Stimulated activated CD4-positive, alpha-beta T cell treated with anti-CD3 and anti-CD28 coated beads, Interleukin-4, amount 100 ng/mL, for 1 hour (primary cell): ENCODE data around the gene SERPINE1.
A peak's percentile ranks its signal among the peaks of the same experiment; 100 is the strongest.
"Not testable (repeated sequence)": the region's sequence is repeated elsewhere in the genome, so short reads cannot be mapped to it uniquely, and the experiment has no call there.

Experiments used
- DNase-seq: peaks from one replicate; pipeline ENCODE4 v3.0.0-alpha.2; 2020

The SERPINE1 gene

DNA sequence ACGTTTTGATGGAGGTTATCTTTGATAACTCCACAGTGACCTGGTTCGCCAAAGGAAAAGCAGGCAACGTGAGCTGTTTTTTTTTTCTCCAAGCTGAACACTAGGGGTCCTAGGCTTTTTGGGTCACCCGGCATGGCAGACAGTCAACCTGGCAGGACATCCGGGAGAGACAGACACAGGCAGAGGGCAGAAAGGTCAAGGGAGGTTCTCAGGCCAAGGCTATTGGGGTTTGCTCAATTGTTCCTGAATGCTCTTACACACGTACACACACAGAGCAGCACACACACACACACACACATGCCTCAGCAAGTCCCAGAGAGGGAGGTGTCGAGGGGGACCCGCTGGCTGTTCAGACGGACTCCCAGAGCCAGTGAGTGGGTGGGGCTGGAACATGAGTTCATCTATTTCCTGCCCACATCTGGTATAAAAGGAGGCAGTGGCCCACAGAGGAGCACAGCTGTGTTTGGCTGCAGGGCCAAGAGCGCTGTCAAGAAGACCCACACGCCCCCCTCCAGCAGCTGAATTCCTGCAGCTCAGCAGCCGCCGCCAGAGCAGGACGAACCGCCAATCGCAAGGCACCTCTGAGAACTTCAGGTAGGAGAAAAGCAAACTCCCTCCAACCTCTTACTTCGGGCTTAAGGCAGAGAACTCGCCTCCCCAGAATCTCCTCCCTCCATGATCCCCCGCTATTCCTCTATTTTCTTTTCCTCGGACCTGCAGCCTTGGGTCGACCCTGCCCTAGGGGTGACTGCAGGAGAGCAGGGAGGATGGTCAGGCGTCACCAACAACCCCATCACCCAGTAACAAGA, at the start of gene SERPINE1:
SERPINE1 (plus strand) TSS at position 454 of the 809 bp plus-strand sequence. CDS start 1,290 bp downstream, outside the sequence.
- DNase-seq = peak; percentile 9

DNA sequence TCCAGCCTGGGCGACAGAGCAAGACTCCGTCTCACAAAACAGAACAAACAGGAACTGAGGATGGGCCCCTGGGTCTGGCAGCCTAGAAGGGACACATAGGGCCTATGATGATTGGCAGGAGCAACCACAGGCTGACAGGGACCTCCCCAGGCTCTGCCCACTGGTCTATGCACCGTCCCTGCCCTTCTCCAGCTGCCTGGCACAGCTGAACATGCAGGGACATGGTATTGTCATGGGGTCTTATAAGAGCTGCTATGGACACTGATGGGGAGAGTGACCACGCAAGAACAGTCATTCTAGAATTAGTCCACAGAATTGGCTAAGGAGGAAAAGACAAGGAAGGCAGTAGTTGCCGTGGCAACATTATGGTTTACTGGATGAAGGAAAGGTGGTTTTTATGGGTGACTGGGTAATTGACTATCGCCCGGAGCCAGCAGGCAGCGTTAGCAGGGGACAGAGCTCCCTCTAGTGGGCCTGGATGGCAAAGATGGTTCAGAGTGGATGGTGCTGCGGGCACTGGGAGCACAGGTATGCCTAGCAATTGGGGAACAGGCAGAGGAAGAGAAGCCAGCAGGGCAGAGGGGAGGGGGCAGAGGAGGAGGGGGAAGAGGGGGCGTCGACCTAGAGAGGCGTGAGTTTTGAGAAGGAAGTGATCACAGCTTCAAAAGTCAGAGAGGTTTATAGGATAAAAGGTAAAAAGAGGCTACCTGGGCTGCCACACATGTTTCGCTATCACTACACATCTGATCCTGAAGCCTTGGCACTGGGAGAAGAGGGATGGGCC, 49.4 kb upstream of the SERPINE1 start:
- peak; percentile 83 for DNase-seq

- no peak for DNase-seq
These were observed 45.5 kb upstream of the SERPINE1 start for GRCh38 chr7:101081432-101081831.

DNA sequence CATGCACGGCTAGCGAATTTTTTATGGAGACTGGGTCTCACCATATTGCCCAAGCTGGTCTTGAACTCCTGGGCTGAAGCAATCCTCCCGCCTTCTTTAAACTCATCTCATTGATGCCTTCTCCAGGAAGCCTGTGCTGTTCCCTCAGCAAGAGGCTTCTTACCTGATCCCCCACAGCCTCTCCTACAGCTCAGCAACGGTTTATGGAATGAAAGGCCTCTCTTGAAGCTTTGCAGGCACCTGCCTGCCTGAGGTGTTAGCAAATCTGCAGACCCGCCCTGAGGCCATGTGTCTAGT, 42.1 kb upstream of the SERPINE1 start:
- DNase-seq = no peak

GRCh38 chr7:101085162-101085964, 41.5 kb upstream of the SERPINE1 start, which contains the start of gene TRIM56:
TSS of gene TRIM56 (plus strand) at chr7:101085481. CDS start at chr7:101087313, 1,832 bp downstream.
- DNase-seq = peak; percentile 71

- no peak for DNase-seq
These were observed 39.4 kb upstream of the SERPINE1 start for GRCh38 chr7:101087334-101088068.

DNA sequence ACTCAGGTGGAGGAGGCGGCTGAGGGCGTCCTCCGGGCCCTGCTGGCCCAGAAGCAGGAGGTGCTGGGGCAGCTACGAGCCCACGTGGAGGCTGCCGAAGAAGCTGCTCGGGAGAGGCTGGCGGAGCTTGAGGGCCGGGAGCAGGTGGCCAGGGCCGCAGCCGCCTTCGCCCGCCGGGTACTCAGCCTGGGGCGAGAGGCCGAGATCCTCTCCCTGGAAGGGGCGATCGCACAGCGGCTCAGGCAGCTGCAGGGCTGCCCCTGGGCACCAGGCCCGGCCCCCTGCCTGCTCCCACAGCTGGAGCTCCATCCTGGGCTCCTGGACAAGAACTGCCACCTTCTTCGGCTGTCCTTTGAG, 38.9 kb upstream of the SERPINE1 start:
- DNase-seq = no peak

GRCh38 chr7:101088858-101089529, 37.9 kb upstream of the SERPINE1 start:
- no peak for DNase-seq

DNA sequence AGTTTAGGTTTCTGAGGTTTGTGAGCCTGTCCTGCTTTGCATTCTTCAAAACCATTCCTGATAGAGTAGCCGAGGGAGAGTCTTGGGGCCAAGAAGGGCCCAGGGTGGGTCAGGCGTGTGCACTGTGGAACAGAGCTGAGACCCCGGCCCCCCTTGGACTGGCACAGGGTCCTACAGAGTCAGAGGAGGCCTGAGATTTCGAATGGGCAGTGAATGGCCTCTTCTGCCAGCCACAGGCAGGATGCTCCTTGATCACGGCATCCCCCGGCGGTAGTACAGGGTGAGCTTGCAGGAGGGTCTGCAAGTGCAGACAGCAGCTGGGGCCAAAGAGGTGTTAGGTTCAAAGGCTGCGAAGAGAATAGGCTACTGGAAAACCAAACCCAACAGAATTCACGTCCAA, 37.0 kb upstream of the SERPINE1 start:
- no peak for DNase-seq

DNA sequence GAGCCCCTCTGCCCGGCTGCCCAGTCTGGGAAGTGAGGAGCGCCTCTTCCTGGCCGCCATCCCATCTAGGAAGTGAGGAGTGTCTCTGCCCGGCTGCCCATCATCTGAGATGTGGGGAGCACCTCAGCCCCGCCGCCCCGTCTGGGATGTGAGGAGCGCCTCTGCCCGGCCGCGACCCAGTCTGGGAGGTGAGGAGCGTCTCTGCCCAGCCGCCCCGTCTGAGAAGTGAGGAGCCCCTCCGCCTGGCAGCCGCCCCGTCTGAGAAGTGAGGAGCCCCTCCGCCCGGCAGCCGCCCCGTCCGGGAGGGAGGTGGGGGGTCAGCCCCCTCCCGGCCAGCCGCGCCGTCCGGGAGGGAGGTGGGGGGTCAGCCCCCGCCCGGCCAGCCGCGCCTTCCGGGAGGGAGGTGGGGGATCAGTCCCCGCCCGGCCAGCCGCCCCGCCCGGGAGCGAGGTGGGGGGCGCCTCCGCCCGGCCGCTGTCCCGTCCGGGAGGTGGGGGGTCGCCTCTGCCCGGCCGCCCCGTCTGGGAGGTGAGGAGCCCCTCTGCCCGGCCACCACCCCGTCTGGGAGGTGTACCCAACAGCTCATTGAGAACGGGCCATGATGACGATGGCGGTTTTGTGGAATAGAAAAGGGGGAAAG, 34.5 kb upstream of the SERPINE1 start:
- DNase-seq = not testable (repeated sequence)

- no peak for DNase-seq
These were observed 33.0 kb upstream of the SERPINE1 start for GRCh38 chr7:101093906-101094305.

DNA sequence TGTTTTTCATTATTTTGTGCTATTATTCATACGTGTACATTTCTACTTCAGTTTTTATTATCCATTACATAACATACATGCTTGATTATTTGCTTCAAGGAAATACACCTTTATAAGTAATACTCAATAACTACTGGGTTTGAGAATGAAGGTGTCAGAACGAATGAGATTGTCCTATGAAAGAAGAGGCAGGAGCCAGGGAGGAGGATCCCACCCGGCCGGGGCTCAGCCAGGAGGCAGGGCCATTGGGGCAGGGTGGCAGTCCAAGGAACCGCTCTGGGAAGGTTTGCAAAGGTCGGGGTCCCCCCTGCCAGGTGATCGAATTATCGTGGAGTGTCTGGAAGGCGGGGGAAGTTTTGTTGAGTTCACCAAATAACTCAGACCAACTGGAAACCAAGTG, 32.5 kb upstream of the SERPINE1 start:
- no peak for DNase-seq

GRCh38 chr7:101094791-101095375, 32.0 kb upstream of the SERPINE1 start:
- peak; percentile 25 for DNase-seq

DNA sequence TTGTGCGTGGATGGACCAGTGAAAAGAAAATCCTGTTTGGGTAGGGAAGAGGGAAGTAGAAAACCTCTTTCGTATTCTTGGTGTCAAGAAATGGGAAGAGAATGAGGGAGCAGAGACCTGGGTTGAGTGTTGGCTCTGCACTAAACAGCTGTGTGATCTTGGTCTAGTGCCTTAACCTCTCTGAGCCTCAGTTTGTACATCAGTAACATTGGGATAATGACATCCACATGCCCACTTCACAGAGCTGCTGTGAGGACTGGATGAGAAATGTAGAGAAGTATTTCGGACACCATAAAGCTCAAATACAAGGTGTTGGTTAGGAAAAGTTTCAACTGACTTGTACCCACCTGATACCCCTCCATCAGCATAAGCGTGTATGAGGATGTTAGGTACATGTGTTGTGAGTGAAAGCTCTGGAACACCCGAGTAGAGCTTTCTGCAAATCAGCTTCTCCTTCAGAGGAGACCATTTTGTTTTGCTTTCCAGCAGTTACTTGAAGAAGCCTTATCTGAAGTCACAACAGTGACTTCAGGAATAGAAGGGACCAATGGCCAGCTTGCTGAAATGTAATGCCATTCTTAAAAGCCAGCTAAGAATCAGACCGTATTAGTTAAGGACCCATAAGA, 30.5 kb upstream of the SERPINE1 start:
- no peak for DNase-seq

DNA sequence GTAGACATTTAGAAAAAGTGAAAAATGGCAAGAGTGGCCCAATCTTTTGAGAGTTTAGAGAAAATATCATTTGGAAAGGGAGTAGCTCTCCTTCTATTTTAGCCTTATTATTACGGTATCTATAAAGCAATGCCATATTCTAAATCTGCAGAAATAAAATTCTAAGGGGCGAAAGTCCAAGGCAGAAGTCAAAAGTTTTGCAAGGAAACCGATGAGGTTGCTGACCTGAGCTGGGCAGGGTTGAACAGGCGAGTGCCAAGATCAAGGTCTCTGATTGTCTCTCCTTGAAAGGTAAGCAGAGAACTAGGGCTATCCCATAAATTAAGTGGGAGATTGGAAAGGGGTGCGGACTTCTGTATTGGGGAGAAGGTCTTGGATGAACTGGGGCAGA, 30.0 kb upstream of the SERPINE1 start:
- no peak for DNase-seq

DNA sequence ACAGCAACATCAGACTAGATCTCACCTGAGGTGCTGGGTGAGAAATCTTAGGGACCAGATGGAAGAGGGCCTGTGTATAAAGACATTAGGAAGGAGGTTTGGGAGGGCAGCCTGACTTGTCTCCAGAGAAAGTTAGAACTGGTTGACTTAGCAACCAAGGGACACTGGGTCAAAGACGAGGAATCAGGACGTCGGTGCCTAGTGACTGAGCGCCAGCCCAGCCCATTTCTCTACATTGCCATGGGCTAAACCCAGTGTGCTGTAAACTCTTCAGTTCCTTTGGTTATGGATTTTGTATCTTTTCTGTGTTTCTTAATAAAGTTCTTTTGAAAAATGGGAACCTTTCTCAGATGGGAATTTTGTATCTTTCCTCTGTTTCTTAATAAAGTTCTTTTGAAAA, 29.3 kb upstream of the SERPINE1 start:
- DNase-seq = no peak

GRCh38 chr7:101099969-101100781, 26.7 kb upstream of the SERPINE1 start:
- peak; percentile 69 for DNase-seq

DNA sequence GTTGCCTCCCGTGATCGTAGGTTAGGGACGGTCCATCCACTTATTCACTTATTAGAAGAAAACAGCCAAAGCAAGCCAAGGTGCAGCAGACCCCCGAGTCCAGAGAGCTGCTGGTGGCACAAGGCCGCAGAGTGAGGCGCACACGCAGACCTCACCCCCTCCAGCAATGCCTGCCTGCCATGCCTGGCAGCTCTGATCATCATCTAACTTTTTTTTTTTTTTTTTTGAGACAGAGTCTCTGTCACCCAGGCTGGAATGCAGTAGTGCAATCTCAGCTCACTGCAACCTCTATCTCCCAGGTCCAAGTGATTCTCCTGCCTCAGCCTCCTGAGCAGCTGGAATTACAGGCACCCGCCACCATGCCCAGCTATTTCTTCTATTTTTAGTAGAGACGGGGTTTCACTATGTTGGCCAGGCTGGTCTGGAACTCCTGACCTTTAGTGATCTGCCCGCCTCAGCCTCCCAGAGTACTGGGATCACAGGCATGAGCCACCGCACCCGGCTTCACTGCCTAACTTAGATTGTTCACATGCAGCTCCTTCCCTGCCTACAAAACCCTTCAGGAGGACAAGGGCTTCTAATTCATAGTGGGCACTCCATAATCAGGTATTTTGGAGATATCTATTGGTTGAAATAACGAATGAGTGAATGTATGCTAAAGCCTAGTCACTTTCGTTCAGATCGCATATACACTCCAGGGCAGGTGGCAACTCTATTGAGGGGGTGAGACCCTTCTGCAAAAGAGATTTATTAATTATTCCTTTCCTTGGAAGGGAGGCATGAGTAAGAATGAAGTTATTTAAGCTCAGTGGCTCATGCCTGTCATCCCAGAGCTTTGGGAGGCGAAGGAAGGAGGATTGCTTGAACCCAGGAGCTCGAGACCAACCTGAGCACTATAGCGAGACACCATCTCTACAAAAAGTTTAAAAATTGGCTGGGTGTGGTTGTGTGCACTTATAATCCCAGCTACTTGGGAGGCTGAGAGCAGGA, 25.8 kb upstream of the SERPINE1 start:
- no peak for DNase-seq

GRCh38 chr7:101102026-101102425, 24.9 kb upstream of the SERPINE1 start:
- no peak for DNase-seq
